T-helper 2 cell treated with Interferon-gamma antibody and Interleukin-4, amounts not matched to agents 100 ng/mL and 5 ng/mL, for 36 hours (primary cell): ENCODE data around the gene APELA. TPM values are rescaled to one million over a fixed set of nuclear protein-coding genes. Genes with fewer than 3 reads are reported as not detected.
"Not testable (repeated sequence)": the region's sequence is repeated elsewhere in the genome, so short reads cannot be mapped to it uniquely, and the experiment has no call there.

Source experiments
- intact Hi-C: fragments of 100-400 bp; cut with micrococcal nuclease; formaldehyde crosslinking; loops from one replicate; pipeline ENCODE4 v1.15.1; 2023
- total RNA-seq: library from RNA; stranded (reverse); gene quantifications from 2 replicates; pipeline ENCODE4 v1.2.3, GENCODE V29; 2022

Gene APELA
- total RNA-seq, 1 donor from 2014 or later, result not detected

DNA sequence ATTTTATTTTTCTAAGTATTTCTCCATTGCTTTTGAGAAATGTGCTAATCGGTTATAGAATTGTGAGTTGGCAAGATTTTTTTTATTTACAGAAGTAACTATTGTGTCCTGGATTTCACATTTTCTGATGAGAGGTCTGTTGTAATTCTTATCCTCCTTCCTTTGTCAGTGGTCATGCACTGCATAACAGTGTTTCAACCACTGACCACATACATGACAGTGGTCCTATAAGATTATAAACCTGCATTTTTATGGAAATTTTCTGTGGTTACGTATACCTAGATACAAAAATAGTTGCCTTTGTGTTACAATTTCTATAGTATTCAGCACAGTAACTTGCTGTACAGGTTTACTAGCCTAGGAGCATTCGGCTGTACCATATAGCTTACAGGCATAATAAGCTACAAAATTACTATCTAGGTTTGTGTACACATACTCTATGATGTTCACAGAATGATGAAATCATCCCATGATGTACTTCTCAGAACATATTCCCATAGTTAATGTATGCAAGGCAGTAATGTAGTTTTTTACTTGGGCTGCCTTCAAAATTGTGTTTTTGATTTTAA, 47.8 kb downstream of the APELA start:
- intact Hi-C loops, result no loop called here

DNA sequence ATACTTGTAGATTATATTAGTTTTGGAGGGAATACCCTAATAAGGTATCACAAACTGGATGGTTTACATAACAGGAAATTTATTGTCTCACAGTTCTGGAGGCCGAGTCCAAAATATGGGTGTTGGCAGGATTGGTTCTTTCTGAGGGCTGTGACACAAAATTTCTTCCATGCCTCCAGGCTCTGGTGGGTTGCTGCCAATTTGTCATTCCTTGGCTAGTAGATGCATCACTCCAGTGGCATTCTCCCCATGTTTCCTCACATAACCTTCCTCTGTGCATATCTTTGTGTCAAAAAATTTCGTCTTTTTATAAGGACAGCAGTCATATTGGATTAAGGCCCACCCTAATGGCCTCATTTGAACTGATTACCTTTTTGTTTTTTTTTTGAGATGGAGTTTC, 49.3 kb downstream of the APELA start:
- intact Hi-C loops, result no loop called here

DNA sequence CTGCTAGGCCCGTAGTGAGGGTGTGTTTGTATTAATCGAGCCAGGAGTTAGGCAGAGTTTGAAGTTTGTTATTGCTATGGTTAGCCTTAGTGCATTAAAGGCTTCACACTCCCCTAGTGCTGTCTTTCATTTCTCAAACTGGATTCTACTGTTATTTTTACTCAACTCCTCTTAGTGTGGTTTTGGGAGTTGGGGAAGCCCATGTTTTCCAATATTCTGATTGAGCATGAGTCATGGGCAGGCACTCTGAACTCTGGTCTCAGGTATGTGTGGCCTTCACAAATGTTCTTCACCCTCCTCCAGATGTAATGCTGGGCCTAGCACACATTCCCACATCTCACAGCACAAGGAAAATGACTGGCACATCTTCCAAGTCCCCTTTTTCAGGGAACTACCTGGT, 50.1 kb downstream of the APELA start:
- intact Hi-C loops, result not testable (repeated sequence)

DNA sequence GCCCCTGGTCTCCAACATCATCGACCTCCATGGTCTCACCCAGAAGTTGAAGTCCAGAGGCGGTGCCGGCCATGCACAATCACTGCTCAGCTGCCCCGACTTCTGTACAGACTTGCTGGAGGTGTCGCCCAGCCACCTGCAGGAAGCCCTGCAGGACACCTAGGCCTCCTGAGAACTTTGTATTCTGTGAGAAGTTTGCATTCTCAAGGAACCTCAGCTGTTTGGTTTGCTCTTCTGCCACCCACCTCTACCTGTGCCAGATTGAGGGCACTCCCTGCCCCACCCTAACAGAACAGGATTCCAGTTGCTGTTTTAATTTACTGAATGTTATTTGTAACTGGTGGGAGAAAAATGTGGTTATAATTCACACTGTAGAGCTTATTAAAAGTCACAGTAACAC, 53.7 kb downstream of the APELA start:
- intact Hi-C loops, result no loop called here

DNA sequence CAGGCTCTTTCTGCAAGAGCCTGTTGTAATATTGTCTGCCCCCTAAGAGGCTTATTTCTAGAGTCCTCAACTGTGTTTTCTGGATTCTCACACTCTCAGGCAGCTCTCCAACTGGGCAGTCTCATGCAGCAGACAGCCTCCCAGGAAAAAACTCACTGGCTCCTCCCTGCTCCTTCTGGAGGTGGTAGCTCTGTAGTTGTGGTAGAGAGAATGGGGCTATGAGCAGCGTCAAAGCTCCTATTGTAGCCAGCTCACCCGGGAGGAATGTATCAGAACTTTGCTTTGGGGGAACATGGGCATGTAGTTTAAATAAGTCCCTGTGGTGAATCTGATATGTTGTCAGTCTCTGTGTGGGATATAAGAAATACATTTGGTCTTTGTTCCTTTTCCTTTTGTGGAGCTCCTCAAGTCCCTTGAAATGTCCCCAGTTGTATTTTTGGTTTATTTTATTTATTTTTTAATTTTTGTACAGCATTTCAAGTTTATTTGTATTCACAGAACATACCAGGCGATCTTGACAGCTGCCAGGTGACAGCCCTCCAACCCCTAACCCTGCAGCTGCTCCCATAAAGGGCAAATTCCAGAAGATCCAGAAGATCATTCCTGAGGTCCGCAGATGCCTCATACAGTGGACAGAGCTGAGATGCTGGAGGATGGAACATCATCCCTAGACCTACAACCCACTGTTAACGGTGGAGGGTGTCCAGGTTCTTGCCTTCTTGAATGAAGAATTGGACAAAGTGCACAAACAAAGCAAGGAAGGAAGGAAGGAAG, 54.8 kb downstream of the APELA start:
- intact Hi-C loops, result no loop called here

DNA sequence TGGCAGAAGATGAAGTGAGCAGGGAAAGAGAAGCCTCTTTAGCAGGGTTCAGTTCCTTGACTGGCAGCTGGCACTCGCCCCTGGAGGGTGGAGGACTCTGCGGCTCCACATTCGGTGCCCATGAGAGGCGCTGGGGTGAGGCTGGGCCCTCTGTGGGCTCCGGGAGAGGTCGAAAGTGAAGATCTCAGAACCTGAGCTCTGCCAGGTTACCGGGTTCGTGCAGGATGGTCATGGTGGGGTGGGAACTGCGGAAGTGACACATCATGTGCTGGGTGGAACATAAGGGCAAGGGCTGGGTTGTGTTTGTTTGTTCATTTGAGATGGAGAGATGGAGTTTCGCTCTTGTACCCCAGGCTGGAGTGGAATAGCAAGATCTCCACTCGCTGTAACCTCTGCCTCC, 56.3 kb downstream of the APELA start:
- intact Hi-C loops, result no loop called here

DNA sequence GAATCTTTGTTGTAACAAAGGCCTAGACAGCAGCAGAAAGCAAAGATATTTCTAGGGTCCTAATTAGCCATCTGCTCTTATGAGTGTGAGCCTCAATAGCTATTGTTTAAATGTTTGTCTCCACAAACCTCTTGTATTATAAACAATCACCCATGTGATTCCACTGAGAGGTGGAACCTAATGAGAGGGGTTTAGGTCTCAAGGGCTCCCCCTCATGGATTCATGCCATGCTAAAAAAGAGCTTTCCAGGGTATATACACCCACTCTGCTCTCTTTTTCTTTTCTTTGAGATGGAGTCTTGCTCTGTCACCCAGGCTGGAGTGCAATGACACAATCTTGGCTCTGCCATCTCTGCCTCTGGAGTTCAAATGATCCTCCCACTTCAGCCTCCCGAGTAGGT, 58.4 kb downstream of the APELA start:
- intact Hi-C loops, result no loop called here

DNA sequence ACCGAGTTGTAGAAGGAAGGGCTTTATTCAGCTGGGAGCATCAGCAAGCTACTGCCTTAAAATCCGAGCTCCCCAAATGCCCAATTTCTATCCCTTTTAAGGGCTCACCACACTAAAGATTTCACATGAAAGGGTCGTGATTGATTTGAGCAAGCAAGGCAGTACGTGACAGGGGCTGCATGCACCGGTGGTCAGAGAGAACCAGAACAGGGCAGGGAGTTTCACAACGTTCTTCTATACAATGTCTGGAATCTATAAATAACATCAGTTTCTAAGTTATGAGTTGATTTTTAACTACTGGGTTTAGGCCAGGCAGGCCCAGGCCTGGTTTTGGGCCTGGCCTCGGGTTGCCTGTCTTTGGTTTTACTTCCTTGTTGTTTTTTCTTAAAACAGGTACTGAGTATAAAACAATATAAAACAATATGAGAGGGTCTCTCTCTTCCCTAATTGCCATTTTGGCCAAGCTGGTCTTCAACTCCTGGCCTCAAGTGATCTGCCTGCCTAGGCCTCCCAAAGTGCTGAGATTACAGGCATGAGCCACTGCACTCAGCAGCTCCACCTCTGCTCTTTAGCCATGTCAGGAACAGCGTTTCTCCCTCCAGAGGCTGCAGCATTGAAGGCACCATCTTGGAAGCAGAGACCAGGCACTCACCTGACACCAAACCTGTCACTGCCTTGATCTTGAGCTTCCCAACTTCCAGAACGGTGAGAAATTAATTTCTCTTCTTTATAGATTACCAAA, 59.1 kb downstream of the APELA start:
- intact Hi-C loops, result not testable (repeated sequence)

DNA sequence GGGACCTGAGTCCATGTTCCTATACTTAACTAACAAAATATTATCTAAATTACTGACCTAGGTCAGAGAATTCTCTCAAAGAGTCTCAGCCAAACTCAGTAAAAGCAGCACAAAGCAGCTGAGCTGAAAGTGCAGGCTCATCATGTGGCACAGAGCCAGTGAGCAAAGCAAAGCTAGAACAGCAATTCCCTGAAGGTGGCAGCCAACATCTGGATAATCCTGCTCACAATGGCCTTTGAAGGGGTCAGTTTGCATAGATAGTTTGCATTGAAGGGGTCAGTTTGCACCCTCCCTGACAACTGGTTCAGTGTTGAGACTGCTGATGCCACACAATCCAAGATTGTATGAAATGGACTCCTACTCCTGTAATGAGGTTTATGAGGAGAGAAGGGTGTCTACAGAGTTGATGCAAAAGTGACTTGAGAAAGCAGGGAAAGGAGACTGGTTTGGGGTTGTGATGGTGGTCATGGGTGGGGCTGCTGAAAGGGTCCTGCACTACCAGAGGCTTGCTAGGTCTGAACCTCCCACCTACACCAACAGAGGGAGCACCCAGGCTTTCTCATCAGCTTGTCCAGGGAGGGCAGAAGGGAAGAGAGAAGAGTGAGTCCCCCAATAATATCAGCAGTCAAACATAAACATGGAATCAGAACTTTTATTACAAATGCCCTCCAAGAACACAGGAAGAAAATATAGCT, 60.7 kb downstream of the APELA start:
- intact Hi-C loops, result no loop called here

DNA sequence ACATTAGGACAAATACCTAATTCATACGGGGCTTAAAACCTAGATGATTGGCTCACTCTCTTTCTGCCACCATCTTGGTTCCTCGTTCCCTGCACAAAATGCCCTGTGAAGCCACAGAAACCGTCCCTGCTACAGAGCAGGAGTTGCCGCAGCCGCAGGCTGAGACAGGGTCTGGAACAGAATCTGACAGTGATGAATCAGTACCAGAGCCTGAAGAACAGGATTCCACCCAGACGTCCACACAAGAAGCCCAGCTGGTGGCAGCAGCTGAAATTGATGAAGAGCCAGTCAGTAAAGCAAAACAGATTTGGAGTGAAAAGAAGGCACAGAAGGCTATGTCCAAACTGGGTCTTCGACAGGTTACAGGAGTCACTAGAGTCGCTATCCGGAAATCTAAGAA, 66.2 kb downstream of the APELA start:
- intact Hi-C loops, result no loop called here

DNA sequence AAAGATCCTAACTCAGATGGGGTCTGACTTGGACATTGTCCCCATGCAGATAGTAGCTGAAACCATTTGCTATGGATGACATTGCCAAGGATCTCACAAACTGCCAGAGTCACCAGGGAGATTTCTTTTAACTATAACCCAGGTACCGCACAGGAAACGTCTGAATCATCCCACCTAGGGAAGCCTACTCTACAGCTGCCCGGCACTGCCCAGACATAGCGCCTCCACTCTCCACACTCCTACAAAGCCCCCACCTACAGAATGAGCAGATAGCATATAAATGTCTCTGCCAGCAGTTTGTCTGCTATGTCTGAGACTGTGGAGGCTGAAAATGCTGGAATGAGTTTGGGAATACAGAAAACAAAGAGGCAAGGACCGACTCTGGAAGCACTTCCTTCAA, 68.2 kb downstream of the APELA start:
- intact Hi-C loops, result no loop called here

DNA sequence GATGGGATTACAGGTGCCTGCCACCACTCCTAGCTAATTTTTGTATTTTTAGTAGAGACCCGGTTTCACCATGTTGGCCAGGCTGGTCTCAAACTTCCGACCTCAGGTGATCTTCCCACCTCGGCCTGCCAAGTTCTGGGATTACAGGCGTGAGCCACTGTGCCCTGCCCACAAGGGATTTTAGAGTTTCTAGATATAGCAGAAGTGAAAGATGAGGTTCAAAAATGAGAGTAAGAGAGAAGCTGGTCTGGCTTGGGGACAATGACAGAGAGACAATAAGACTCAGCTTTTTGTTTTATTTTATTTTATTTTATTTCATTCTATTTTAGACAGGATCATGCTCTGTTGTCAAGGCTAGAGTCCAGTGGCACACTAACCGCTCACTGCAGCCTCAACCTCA, 69.8 kb downstream of the APELA start:
- intact Hi-C loops, result no loop called here

Other genes with a start within 250 kb of the APELA start
- gene SMIM31, start 123.0 kb upstream of the APELA start, total RNA-seq, result not detected in 2 replicates
- 3.6 and 3.8 TPM in 2 replicates for gene TRIM61, start 100.5 kb downstream of the APELA start, total RNA-seq
- gene TRIM60, start 154.8 kb downstream of the APELA start, total RNA-seq, result not detected in 2 replicates
- not detected in 2 replicates for gene TRIM75, start 176.7 kb downstream of the APELA start, total RNA-seq
- gene TMEM192, start 235.7 kb downstream of the APELA start, total RNA-seq, result 7.9 and 9.8 TPM in 2 replicates